OCI-LY3 (cell line): Measurements from ENCODE around the gene C9orf50.

Experiments used
- H2AFZ ChIP-seq: fragments of 200-600, 300-600 bp; shearing (Covaris generic); 2 replicates; pipeline ENCODE4 v1.6.0; 2014; ENCODE audit warnings: antibody characterized with exemption, low read depth, low read length
- H3K27ac ChIP-seq: fragments of 200-600, 300-600 bp; sonication (generic); 2 replicates; pipeline ENCODE4 v1.5.1; 2014; ENCODE audit warnings: mild to moderate bottlenecking, low read length, moderate library complexity, mixed read lengths
- H3K27me3 ChIP-seq: fragments of 200-600, 300-600 bp; sonication (generic); 2 replicates; pipeline ENCODE4 v1.6.1; 2014; ENCODE audit warnings: low read depth, low read length, mixed read lengths
- H3K36me3 ChIP-seq: fragments of 200-600, 300-600 bp; sonication (generic); replicated peaks from 2 replicates; pipeline ENCODE3; 2014; ENCODE audit warnings: low read depth, low read length, mixed read lengths
- H3K4me1 ChIP-seq: fragments of 300-600, 200-600 bp; sonication (generic); 2 replicates; pipeline ENCODE4 v1.6.1; 2014; ENCODE audit warnings: low read length, mixed read lengths
- H3K4me2 ChIP-seq: fragments of 200-600, 300-600 bp; sonication (generic); 2 replicates; pipeline ENCODE4 v1.6.1; 2014; ENCODE audit warnings: low read length, mixed read lengths
- H3K4me3 ChIP-seq: fragments of 300-600, 200-600 bp; sonication (generic); 2 replicates; pipeline ENCODE4 v1.5.1; 2014; ENCODE audit warnings: antibody characterized with exemption, mild to moderate bottlenecking, low read length, moderate library complexity
- H3K79me2 ChIP-seq: fragments of 300-600, 200-600 bp; shearing (Covaris generic); 2 replicates; pipeline ENCODE4 v1.6.1; 2014; ENCODE audit warnings: mild to moderate bottlenecking, low read length, mixed read lengths
- H3K9ac ChIP-seq: fragments of 300-600, 200-600 bp; shearing (Covaris generic); 2 replicates; pipeline ENCODE4 v1.6.0; 2014; ENCODE audit warnings: mild to moderate bottlenecking, low read length, moderate library complexity
- H3K9me3 ChIP-seq: fragments of 200-600, 300-600 bp; shearing (Covaris generic); 2 replicates; pipeline ENCODE4 v1.6.1; 2014; ENCODE audit warnings: low read length, mixed read lengths; ENCODE audit not compliant: insufficient read depth
- H4K20me1 ChIP-seq: fragments of 200-600, 300-600 bp; sonication (generic); 2 replicates; pipeline ENCODE4 v1.6.1; 2016; ENCODE audit warnings: low read length, mixed read lengths; ENCODE audit not compliant: insufficient read depth
- EZH2phosphoT487 ChIP-seq: fragments of 200-600 bp; shearing (Covaris generic); IDR thresholded peaks from 2 replicates; pipeline ENCODE4 v1.6.1; 2018; ENCODE audit warnings: antibody characterized with exemption, mixed run types, low read depth
- TF ChIP-seq, protein P1 (sequence below): fragments of 200-600, 300-600 bp; sonication (generic); IDR thresholded peaks from 2 replicates; pipeline ENCODE4 v1.5.1; 2014; ENCODE audit warnings: antibody characterized with exemption, low read length, low read depth

The C9orf50 gene

GRCh38 chr9:129633207-129633606 is 12.3 kb upstream of the C9orf50 start:
- Histone ChIP-seq H3K9ac (no peak overlapping the region), H3K4me3 (no peak overlapping the region), H3K27me3 (no peaks in the 10 kb centered on the region), H3K4me2 (no peak overlapping the region), H3K27ac (no peak overlapping the region), H2AFZ (no peak overlapping the region), H3K9me3 (no peaks in the 10 kb centered on the region), H3K4me1 (0 out of 2 replicates have a peak, but pooled peaks cover 1% of the 10 kb centered on the region), H3K36me3 (peaks cover 40% of the 10 kb centered on the region), H3K79me2 (peaks cover 64% of the 10 kb centered on the region), H4K20me1 (peaks cover 63% of the 10 kb centered on the region)
- no peak for TF ChIP-seq EZH2phosphoT487
- TF ChIP-seq, protein P1, sequence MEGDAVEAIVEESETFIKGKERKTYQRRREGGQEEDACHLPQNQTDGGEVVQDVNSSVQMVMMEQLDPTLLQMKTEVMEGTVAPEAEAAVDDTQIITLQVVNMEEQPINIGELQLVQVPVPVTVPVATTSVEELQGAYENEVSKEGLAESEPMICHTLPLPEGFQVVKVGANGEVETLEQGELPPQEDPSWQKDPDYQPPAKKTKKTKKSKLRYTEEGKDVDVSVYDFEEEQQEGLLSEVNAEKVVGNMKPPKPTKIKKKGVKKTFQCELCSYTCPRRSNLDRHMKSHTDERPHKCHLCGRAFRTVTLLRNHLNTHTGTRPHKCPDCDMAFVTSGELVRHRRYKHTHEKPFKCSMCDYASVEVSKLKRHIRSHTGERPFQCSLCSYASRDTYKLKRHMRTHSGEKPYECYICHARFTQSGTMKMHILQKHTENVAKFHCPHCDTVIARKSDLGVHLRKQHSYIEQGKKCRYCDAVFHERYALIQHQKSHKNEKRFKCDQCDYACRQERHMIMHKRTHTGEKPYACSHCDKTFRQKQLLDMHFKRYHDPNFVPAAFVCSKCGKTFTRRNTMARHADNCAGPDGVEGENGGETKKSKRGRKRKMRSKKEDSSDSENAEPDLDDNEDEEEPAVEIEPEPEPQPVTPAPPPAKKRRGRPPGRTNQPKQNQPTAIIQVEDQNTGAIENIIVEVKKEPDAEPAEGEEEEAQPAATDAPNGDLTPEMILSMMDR, result no peak

GRCh38 chr9:129632460-129632859 is 11.6 kb upstream of the C9orf50 start:
- H3K9ac ChIP-seq, result no peak overlapping the region
- H4K20me1 ChIP-seq, result peaks cover 70% of the 10 kb centered on the region
- no peak overlapping the region for H3K4me2 ChIP-seq
- no peaks in the 10 kb centered on the region for H3K9me3 ChIP-seq
- no peak overlapping the region for H3K4me3 ChIP-seq
- no peak for TF ChIP-seq EZH2phosphoT487
- TF ChIP-seq, protein P1, result no peak
- H2AFZ ChIP-seq, result no peak overlapping the region
- no peak overlapping the region for H3K27ac ChIP-seq
- no peaks in the 10 kb centered on the region for H3K27me3 ChIP-seq
- peaks cover 9% of the 10 kb centered on the region for H3K4me1 ChIP-seq
- peaks cover 47% of the 10 kb centered on the region for H3K36me3 ChIP-seq
- peaks cover 71% of the 10 kb centered on the region for H3K79me2 ChIP-seq

DNA sequence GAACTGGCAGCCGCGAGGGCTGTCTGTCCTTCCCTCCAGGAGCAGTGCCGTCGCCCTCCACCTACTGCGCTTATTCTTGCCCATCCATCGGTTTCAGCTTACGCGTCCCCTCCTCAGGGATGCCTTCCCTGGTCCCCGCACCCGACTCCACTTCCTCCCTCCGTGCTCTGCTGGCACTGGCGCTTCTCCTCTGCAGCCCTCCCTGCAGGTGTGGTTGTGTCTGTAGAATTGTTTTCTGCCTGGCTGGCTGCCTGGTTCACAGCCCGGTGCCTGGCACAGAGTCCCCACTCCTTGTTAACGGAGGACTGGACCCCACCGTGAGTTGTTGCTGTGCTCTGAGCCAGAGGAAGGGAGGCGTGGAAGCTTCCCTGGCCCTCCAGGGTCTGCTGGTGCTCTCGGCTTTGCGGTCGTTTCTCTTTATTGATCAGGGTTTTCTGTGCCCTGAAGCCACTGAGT is 10.8 kb upstream of the C9orf50 start:
- H3K4me1 ChIP-seq, result peaks cover 12% of the 10 kb centered on the region
- no peak overlapping the region for H3K4me2 ChIP-seq
- H4K20me1 ChIP-seq, result peaks cover 78% of the 10 kb centered on the region
- no peaks in the 10 kb centered on the region for H3K9me3 ChIP-seq
- H3K4me3 ChIP-seq, result no peak overlapping the region
- peaks cover 44% of the 10 kb centered on the region for H3K36me3 ChIP-seq
- H3K27ac ChIP-seq, result no peak overlapping the region
- H3K79me2 ChIP-seq, result peaks cover 79% of the 10 kb centered on the region
- no peak for TF ChIP-seq EZH2phosphoT487
- TF ChIP-seq, protein P1, result no peak
- H3K9ac ChIP-seq, result no peak overlapping the region
- no peaks in the 10 kb centered on the region for H3K27me3 ChIP-seq
- no peak overlapping the region for H2AFZ ChIP-seq

GRCh38 chr9:129630967-129631673 is 10.2 kb upstream of the C9orf50 start:
- no peak overlapping the region for H2AFZ ChIP-seq
- no peak for TF ChIP-seq EZH2phosphoT487
- TF ChIP-seq, protein P1, result no peak
- peaks cover 44% of the 10 kb centered on the region for H3K36me3 ChIP-seq
- H3K27ac ChIP-seq, result no peak overlapping the region
- no peaks in the 10 kb centered on the region for H3K9me3 ChIP-seq
- peaks cover 81% of the 10 kb centered on the region for H4K20me1 ChIP-seq
- no peak overlapping the region for H3K4me3 ChIP-seq
- H3K4me1 ChIP-seq, result peaks cover 12% of the 10 kb centered on the region
- H3K79me2 ChIP-seq, result peaks cover 85% of the 10 kb centered on the region
- H3K9ac ChIP-seq, result no peak overlapping the region
- no peaks in the 10 kb centered on the region for H3K27me3 ChIP-seq
- no peak overlapping the region for H3K4me2 ChIP-seq
